Pulmonary artery endothelial cell (primary cell): ENCODE data around the gene RETREG3. TPM values are rescaled to one million over a fixed set of nuclear protein-coding genes. Genes with fewer than 3 reads are reported as not detected.
A peak's percentile ranks its signal among the peaks of the same experiment; 100 is the strongest.
"Not testable (repeated sequence)": the region's sequence is repeated elsewhere in the genome, so short reads cannot be mapped to it uniquely, and the experiment has no call there.

Experiments used
- DNase-seq: peaks from one replicate; pipeline ENCODE4 v3.0.0-alpha.2; 2011; ENCODE audit warnings: low read depth, low spot score
- total RNA-seq: library from RNA; depleted of rRNA; stranded (reverse); fragments of >200 nt; gene quantifications from 2 replicates; pipeline ENCODE4 v1.2.3, GENCODE V29; 2014

RETREG3 gene
- total RNA-seq, 1 donor from 2014 or later, result 52.4 TPM

GRCh38 chr17:42573095-42573494, 36.1 kb downstream of the RETREG3 start:
- DNase-seq, result no peak

GRCh38 chr17:42571435-42572225, 37.5 kb downstream of the RETREG3 start:
- DNase-seq, result no peak

GRCh38 chr17:42568341-42569111, 40.6 kb downstream of the RETREG3 start:
- DNase-seq, result no peak

GRCh38 chr17:42566883-42567573, 42.1 kb downstream of the RETREG3 start, which contains the start of gene MLX:
MLX (plus strand) TSS chr17:42567100; CDS start chr17:42567125, 25 bp downstream.
- DNase-seq, result peak; percentile 43

GRCh38 chr17:42566215-42566882, 42.8 kb downstream of the RETREG3 start:
- DNase-seq, result no peak

- DNase-seq, result no peak
Observed at GRCh38 chr17:42565523-42566214, 43.5 kb downstream of the RETREG3 start.

- no peak for DNase-seq
Observed at GRCh38 chr17:42564815-42565522, 44.2 kb downstream of the RETREG3 start.

GRCh38 chr17:42563950-42564349, 45.2 kb downstream of the RETREG3 start:
- no peak for DNase-seq

GRCh38 chr17:42563543-42563942, 45.6 kb downstream of the RETREG3 start:
- DNase-seq, result no peak

- DNase-seq, result no peak
Observed at GRCh38 chr17:42563143-42563509, 46.0 kb downstream of the RETREG3 start.

GRCh38 chr17:42562388-42563142, 46.6 kb downstream of the RETREG3 start:
- DNase-seq, result no peak

GRCh38 chr17:42561897-42562387, 47.2 kb downstream of the RETREG3 start, which contains the start of gene COASY:
COASY (plus strand) TSS chr17:42562148; CDS start chr17:42562623, 475 bp downstream.
- peak; percentile 92 for DNase-seq

- DNase-seq, result no peak
Observed at GRCh38 chr17:42560246-42560645, 48.9 kb downstream of the RETREG3 start.

- no peak for DNase-seq
Observed at GRCh38 chr17:42559075-42559474, 50.1 kb downstream of the RETREG3 start.

- not testable (repeated sequence) for DNase-seq
Observed at GRCh38 chr17:42555961-42556617, 53.1 kb downstream of the RETREG3 start.

- DNase-seq, result no peak
Observed at GRCh38 chr17:42555122-42555622, 54.0 kb downstream of the RETREG3 start.

- peak; percentile 54 for DNase-seq
Observed at GRCh38 chr17:42554250-42555121, 54.7 kb downstream of the RETREG3 start.
